ENCODE measurements around the gene CFAP74.

GRCh38 chr1:1943834-1944570 is 59.6 kb downstream of the CFAP74 start:
- TF ChIP-seq CTCF (IDR thresholded peaks at IDR 0.05) (peak; percentile 32 to 93 (median 82)), POLR2A (IDR thresholded peaks at IDR 0.05) (no peak)

Data from Peyer's patch (tissue), 4 donors.